ENCODE measurements around the gene COQ2.

DNA sequence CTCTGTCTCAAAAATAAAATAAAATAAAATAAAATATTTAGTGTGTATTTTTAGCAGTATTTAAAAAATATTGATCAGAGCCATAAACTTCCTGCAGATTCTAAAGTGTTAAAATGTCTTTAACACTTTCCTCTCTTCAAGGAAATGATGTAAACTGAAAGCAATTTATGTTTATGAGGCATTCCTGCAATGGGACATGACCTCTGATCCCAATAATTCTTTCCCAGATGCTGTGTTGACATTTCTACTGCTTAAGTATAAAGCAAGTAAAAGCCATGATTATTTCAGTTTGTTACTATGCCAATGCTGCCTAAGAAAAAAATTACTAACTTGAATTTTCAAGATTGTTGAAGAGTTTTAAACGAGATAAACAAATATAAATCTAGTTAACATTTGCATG, 29.0 kb downstream of the COQ2 start:
- TF ChIP-seq ZNF549 (tag by site-specific recombination; IDR thresholded peaks at IDR 0.05), result no peak
- TF ChIP-seq, protein P1, sequence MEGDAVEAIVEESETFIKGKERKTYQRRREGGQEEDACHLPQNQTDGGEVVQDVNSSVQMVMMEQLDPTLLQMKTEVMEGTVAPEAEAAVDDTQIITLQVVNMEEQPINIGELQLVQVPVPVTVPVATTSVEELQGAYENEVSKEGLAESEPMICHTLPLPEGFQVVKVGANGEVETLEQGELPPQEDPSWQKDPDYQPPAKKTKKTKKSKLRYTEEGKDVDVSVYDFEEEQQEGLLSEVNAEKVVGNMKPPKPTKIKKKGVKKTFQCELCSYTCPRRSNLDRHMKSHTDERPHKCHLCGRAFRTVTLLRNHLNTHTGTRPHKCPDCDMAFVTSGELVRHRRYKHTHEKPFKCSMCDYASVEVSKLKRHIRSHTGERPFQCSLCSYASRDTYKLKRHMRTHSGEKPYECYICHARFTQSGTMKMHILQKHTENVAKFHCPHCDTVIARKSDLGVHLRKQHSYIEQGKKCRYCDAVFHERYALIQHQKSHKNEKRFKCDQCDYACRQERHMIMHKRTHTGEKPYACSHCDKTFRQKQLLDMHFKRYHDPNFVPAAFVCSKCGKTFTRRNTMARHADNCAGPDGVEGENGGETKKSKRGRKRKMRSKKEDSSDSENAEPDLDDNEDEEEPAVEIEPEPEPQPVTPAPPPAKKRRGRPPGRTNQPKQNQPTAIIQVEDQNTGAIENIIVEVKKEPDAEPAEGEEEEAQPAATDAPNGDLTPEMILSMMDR (tag by site-specific recombination; IDR thresholded peaks at IDR 0.05), result no peak
- TF ChIP-seq, protein P2, sequence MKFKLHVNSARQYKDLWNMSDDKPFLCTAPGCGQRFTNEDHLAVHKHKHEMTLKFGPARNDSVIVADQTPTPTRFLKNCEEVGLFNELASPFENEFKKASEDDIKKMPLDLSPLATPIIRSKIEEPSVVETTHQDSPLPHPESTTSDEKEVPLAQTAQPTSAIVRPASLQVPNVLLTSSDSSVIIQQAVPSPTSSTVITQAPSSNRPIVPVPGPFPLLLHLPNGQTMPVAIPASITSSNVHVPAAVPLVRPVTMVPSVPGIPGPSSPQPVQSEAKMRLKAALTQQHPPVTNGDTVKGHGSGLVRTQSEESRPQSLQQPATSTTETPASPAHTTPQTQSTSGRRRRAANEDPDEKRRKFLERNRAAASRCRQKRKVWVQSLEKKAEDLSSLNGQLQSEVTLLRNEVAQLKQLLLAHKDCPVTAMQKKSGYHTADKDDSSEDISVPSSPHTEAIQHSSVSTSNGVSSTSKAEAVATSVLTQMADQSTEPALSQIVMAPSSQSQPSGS (tag by site-specific recombination; IDR thresholded peaks at IDR 0.05; ENCODE audit: low read depth), result peak; percentile 58
- TF ChIP-seq ZNF416 (tag by site-specific recombination; IDR thresholded peaks at IDR 0.05), result no peak
- TF ChIP-seq ZNF157 (tag by site-specific recombination; IDR thresholded peaks at IDR 0.05), result no peak
- peak; percentile 98 for TF ChIP-seq IKZF3 (tag by site-specific recombination; IDR thresholded peaks at IDR 0.05)
- no peak for TF ChIP-seq ZNF18 (tag by site-specific recombination; IDR thresholded peaks at IDR 0.05)
